Breast epithelium (tissue), 4 donors: ENCODE results near the gene CFAP58. TPM values are rescaled to one million over a fixed set of nuclear protein-coding genes. Genes with fewer than 3 reads are reported as not detected.

Experiments used
- DNase-seq, 2 donors: peaks; one replicate each; pipeline ENCODE4 v3.0.0-alpha.2; 2019; ENCODE audit warnings: low spot score in 2 of 2
- H3K27ac ChIP-seq, 2 donors: fragments of 200-600 bp; sonication (generic) in 1 of 2; one replicate each; pipeline ENCODE4 v1.5.1; 2016 to 2019; ENCODE audit warnings: mild to moderate bottlenecking in 1 of 2
- H3K27me3 ChIP-seq, 2 donors: fragments of 200-600 bp; sonication (generic) in 1 of 2; one replicate each; pipeline versions ENCODE4 v1.5.1 to v1.6.0; 2017 to 2019; ENCODE audit warnings: control low read depth in 1 of 2, mild to moderate bottlenecking in 1 of 2
- H3K36me3 ChIP-seq: fragments of 200-600 bp; one replicate; pipeline ENCODE4 v1.5.1; 2019
- H3K4me1 ChIP-seq, 2 donors: fragments of 200-600 bp; sonication (generic); one replicate each; pipeline ENCODE4 v1.5.1; 2016 to 2019; ENCODE audit warnings: control low read depth in 1 of 2
- H3K4me3 ChIP-seq, 3 donors: fragments of 200-600 bp; sonication (generic); 1 replicate in 2 of 3; 2 replicates in 1 of 3; pipeline ENCODE4 v1.5.1; 2016 to 2019; ENCODE audit warnings: mild to moderate bottlenecking in 3 of 3, moderate library complexity in 2 of 3
- H3K9me3 ChIP-seq, 2 donors: fragments of 200-600 bp; sonication (generic) in 1 of 2; one replicate each; pipeline ENCODE4 v1.5.1; 2016 to 2019; ENCODE audit warnings: control low read depth in 1 of 2
- POLR2A ChIP-seq: fragments of 450-650 bp; IDR thresholded peaks from one replicate; pipeline ENCODE4 v1.6.1; 2016; ENCODE audit warnings: antibody characterized with exemption, mild to moderate bottlenecking, moderate library complexity
- POLR2AphosphoS5 ChIP-seq, 3 donors: sonication (generic); formaldehyde crosslinking; IDR thresholded peaks; one replicate each; pipeline ENCODE4 v1.6.1; 2017; ENCODE audit warnings: antibody characterized with exemption in 3 of 3
- intact Hi-C: fragments of 100-400 bp; cut with DNase I; formaldehyde crosslinking; loops from one replicate; pipeline ENCODE4 v1.15.1; 2023; ENCODE audit warnings: low total_unique reads
- total RNA-seq, 3 donors: library from RNA; depleted of rRNA; stranded (reverse); fragments of >200 nt; gene quantifications; one replicate each; pipeline ENCODE4 v1.1.0, GENCODE V29; 2016
- TF ChIP-seq, protein P1 (sequence below), 3 donors: fragments of 450-650 bp; IDR thresholded peaks; one replicate each; pipeline ENCODE4 v1.5.1; 2016 to 2017; ENCODE audit warnings: antibody characterized with exemption in 3 of 3, mild to moderate bottlenecking in 3 of 3, moderate library complexity in 3 of 3

CFAP58 gene
- total RNA-seq, 3 donors from 2014 or later, result 0.16 to 0.98 (median 0.88) TPM

DNA sequence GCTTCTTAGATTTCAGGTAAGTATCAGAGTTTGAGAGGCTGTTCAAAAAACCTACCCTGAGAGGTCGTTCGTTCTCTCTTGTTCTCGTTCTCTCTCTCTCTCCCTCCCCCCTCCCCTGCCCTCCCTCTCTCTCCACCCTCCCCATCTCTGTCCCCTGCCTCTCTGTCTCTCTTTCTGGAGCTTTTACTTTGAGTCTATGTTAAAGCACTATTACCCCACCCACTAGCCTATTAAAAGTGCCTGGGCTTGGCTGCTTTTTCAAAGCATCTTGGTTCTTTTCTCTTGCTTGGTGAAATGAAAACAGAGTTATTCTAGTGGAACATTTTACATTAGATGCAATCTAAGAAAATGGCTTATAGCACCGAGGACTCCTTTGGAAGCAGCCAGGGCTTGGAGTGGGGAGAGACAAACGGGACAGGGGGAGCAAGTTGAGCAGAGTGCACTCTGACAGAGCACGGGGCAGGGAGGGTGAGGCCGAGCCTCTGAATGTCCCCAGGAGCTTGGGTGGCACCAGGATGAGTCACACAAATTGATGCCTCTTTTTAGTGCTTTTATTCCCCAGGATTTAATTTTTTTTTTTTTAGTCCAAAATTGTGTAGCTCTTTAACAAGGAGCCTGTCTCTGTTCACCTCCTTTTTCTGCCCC is 134.3 kb downstream of the CFAP58 start:
- intact Hi-C loops, result no loop called here
- H3K4me1 ChIP-seq, result no peaks in the 10 kb centered on the region
- no peaks in the 10 kb centered on the region for H3K9me3 ChIP-seq
- H3K27ac ChIP-seq, result no peak overlapping the region
- H3K36me3 ChIP-seq, result no peaks in the 10 kb centered on the region
- TF ChIP-seq POLR2A (no peak), POLR2AphosphoS5 (IDR thresholded peaks at IDR 0.05) (no peak)
- TF ChIP-seq, protein P1, sequence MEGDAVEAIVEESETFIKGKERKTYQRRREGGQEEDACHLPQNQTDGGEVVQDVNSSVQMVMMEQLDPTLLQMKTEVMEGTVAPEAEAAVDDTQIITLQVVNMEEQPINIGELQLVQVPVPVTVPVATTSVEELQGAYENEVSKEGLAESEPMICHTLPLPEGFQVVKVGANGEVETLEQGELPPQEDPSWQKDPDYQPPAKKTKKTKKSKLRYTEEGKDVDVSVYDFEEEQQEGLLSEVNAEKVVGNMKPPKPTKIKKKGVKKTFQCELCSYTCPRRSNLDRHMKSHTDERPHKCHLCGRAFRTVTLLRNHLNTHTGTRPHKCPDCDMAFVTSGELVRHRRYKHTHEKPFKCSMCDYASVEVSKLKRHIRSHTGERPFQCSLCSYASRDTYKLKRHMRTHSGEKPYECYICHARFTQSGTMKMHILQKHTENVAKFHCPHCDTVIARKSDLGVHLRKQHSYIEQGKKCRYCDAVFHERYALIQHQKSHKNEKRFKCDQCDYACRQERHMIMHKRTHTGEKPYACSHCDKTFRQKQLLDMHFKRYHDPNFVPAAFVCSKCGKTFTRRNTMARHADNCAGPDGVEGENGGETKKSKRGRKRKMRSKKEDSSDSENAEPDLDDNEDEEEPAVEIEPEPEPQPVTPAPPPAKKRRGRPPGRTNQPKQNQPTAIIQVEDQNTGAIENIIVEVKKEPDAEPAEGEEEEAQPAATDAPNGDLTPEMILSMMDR (IDR thresholded peaks at IDR 0.05), result no peak
- no peak for DNase-seq
- no peak overlapping the region for H3K4me3 ChIP-seq
- H3K27me3 ChIP-seq, result no peaks in the 10 kb centered on the region

DNA sequence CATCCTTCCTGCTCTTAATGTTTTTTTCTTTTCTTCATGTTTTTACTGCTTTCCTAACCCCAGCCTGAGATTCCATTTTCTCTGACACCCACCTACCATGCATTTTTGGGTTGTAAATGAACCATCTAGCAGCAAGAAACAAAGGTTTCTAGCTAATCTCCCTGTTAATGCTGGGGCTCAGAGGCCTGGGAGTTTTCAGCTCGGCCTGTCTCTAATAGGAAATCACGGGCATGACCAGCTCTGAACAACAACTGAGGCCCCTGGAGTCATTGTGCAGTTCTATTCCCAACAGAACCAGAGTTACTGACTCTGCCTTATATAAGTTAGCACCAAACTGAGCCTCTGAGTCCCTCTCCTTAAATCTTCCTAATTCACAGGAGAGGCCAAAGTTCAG is 134.8 kb downstream of the CFAP58 start:
- DNase-seq, result no peak
- Histone ChIP-seq H3K4me1 (no peaks in the 10 kb centered on the region), H3K27ac (no peak overlapping the region), H3K4me3 (no peak overlapping the region), H3K27me3 (no peaks in the 10 kb centered on the region), H3K9me3 (no peaks in the 10 kb centered on the region), H3K36me3 (no peaks in the 10 kb centered on the region)
- TF ChIP-seq POLR2A, result no peak
- TF ChIP-seq, protein P1 (IDR thresholded peaks at IDR 0.05), result no peak
- TF ChIP-seq POLR2AphosphoS5 (IDR thresholded peaks at IDR 0.05), result no peak
- intact Hi-C loops, result no loop called here

DNA sequence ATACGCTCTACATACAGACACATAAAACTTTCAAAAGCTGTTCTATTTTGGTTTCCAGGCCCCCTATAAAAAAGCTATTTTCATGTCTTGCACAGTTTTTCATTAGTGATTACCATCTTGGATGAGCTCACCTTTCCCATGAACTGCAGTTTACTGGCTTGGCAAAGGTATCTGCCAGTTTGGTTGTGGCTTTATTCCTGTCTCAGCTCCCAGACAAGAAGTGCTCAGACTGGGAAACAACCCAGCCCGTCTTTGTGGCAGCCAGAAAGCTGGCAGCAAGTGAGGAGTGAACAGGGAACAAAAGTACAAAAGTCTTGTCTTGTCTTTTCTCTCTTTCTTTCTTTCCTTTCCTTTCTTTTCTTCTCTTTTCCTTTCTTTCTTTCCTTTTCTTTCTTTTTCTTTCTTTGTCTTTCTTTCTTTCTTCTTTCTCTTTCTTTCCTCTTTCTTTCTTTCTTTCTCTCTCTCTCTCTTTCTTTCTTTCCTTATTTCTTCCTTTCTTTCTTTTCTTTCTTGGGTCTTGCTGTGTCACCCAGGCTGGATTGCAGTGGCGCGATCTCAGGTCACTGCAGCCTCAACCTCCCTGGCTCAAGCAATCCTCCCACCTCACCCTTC is 138.8 kb downstream of the CFAP58 start:
- Histone ChIP-seq H3K27ac (peak overlapping the region; percentile 25 to 45), H3K36me3 (no peaks in the 10 kb centered on the region), H3K27me3 (no peaks in the 10 kb centered on the region), H3K4me1 (no peaks in the 10 kb centered on the region), H3K9me3 (no peaks in the 10 kb centered on the region), H3K4me3 (no peak overlapping the region)
- peak; percentile 67 to 83 for DNase-seq
- intact Hi-C loops, result no loop called here
- TF ChIP-seq, protein P1 (IDR thresholded peaks at IDR 0.05), result no peak
- TF ChIP-seq POLR2A (no peak), POLR2AphosphoS5 (IDR thresholded peaks at IDR 0.05) (no peak)

DNA sequence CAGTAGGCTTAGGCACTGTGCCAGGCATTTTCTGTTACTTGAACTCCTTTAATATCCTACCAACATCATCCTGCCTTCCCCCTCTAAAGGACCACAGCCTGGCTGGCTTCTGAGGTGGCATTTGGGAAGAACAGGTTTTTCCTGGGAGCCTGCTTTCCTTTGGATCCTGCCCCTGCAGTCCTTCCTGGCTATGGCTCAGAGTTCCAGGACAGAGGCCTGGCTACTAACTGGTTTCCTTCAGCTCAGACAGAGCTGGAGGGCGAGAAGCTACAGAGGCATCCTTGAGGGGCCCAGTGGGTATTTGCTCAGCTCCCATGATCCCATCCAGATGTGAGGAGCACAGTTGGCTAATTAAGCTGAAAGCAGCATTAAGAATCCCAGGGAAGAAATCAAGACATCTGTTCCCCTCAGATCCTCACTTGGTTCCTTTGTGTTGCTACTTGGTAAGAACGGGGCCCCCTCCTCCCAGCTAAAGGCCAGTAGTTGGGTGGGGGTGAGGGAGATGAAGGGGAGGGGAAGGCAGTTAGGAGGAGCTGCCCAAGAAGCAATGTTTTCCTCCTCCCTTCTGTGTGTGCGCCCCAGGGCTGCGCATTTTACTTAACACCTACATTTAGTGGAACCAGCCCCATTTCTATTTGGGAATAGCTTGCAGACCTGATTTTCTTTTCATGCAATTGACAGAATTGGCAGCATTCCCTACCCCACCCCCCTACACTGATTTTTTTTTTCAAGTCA is 144.9 kb downstream of the CFAP58 start:
- TF ChIP-seq POLR2A (no peak), POLR2AphosphoS5 (IDR thresholded peaks at IDR 0.05) (no peak)
- H3K27ac ChIP-seq, result no peak overlapping the region
- no peaks in the 10 kb centered on the region for H3K9me3 ChIP-seq
- H3K36me3 ChIP-seq, result no peaks in the 10 kb centered on the region
- DNase-seq, result no peak
- H3K4me1 ChIP-seq, result no peaks in the 10 kb centered on the region
- H3K4me3 ChIP-seq, result no peak overlapping the region
- intact Hi-C loops, result no loop called here
- no peaks in the 10 kb centered on the region for H3K27me3 ChIP-seq

DNA sequence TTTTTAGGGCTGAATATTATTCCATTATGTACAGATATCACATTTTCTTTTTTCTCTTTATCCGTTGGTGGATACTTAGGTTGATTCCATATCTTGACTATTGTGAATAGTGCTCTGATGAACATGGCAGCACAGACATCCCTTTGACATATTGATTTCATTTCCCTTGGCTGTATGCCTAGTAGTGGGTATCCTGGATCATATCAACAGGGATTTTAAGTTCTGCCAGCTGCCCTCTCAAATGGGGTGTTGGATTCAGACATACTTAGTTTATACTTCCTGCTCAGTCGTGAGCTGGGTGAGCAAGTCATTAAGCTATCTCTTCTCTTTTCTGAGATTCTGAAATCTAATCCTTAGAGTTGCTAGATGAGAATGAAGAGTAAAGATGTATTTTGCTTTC is 147.8 kb downstream of the CFAP58 start:
- Histone ChIP-seq H3K4me3 (no peak overlapping the region), H3K27me3 (no peaks in the 10 kb centered on the region), H3K9me3 (no peaks in the 10 kb centered on the region), H3K4me1 (no peaks in the 10 kb centered on the region), H3K36me3 (no peaks in the 10 kb centered on the region), H3K27ac (no peak overlapping the region)
- intact Hi-C loops, result no loop called here
- no peak for DNase-seq
- TF ChIP-seq POLR2AphosphoS5 (IDR thresholded peaks at IDR 0.05), result no peak
- TF ChIP-seq, protein P1 (IDR thresholded peaks at IDR 0.05), result no peak
- no peak for TF ChIP-seq POLR2A
